Neutrophil (primary cell): ENCODE results near the gene SIT1.

Source experiments
- H3K27ac ChIP-seq: fragments of 200-600 bp; sonication (generic); 2 replicates; pipeline ENCODE4 v1.5.1; 2016; ENCODE audit warnings: mild to moderate bottlenecking, moderate library complexity
- H3K27me3 ChIP-seq: fragments of 200-600 bp; sonication (generic); 2 replicates; pipeline ENCODE4 v1.6.0; 2016; ENCODE audit warnings: mild to moderate bottlenecking
- H3K36me3 ChIP-seq: fragments of 200-600 bp; sonication (generic); 2 replicates; pipeline ENCODE4 v1.5.1; 2017
- H3K4me1 ChIP-seq, 2 experiments: fragments of 200-600 bp in 1 of 2; sonication (generic) in 1 of 2; 1 replicate in 1 of 2; 2 replicates in 1 of 2; pipeline versions ENCODE4 v1.5.1 to v1.6.1; 2013 to 2016; ENCODE audit warnings: low read depth in 1 of 2, low read length in 1 of 2, mild to moderate bottlenecking in 1 of 2, moderate library complexity in 1 of 2; ENCODE audit not compliant: control insufficient read depth in 1 of 2, insufficient read depth in 1 of 2
- H3K4me3 ChIP-seq, 2 experiments: fragments of 200-600 bp in 1 of 2; sonication (generic) in 1 of 2; 1 replicate in 1 of 2; 2 replicates in 1 of 2; pipeline ENCODE4 v1.5.1; 2013 to 2016; ENCODE audit warnings: low read depth in 1 of 2, low read length in 1 of 2, mild to moderate bottlenecking in 1 of 2, moderate library complexity in 1 of 2
- H3K9me3 ChIP-seq: fragments of 200-600 bp; sonication (generic); 2 replicates; pipeline ENCODE4 v1.5.1; 2016
- TF ChIP-seq, protein P1 (sequence below): fragments of 200-600 bp; sonication (generic); IDR thresholded peaks from 2 replicates; pipeline ENCODE4 v1.5.1; 2016; ENCODE audit warnings: antibody characterized with exemption

The SIT1 gene

DNA sequence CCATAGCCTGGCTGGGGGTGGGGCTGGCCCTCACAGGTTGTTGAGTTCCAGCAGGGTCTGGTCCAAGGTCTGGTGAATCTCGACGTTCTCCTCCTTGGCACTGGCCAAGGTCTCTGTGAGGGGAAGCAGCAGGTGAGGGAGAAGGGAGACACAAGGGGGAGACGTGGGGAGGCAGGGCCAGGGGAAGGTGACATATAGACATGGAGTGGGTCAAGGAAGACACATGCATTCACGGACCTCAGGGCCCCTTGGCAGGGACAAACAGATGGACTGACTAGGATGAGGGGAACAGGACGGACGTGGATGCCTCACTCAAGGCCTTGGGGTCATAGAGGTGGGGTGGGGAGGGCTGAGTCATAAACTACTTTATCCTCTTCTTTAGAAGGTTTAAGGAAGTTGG lies 31.3 kb upstream of the SIT1 start:
- no peaks in the 10 kb centered on the region for H3K36me3 ChIP-seq
- H3K4me1 ChIP-seq: no peaks in the 10 kb centered on the region
- peaks cover 3% of the 10 kb centered on the region for H3K27me3 ChIP-seq
- H3K4me3 ChIP-seq: no peak overlapping the region
- TF ChIP-seq, protein P1, sequence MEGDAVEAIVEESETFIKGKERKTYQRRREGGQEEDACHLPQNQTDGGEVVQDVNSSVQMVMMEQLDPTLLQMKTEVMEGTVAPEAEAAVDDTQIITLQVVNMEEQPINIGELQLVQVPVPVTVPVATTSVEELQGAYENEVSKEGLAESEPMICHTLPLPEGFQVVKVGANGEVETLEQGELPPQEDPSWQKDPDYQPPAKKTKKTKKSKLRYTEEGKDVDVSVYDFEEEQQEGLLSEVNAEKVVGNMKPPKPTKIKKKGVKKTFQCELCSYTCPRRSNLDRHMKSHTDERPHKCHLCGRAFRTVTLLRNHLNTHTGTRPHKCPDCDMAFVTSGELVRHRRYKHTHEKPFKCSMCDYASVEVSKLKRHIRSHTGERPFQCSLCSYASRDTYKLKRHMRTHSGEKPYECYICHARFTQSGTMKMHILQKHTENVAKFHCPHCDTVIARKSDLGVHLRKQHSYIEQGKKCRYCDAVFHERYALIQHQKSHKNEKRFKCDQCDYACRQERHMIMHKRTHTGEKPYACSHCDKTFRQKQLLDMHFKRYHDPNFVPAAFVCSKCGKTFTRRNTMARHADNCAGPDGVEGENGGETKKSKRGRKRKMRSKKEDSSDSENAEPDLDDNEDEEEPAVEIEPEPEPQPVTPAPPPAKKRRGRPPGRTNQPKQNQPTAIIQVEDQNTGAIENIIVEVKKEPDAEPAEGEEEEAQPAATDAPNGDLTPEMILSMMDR: no peak
- H3K9me3 ChIP-seq: no peaks in the 10 kb centered on the region
- H3K27ac ChIP-seq: no peak overlapping the region

DNA sequence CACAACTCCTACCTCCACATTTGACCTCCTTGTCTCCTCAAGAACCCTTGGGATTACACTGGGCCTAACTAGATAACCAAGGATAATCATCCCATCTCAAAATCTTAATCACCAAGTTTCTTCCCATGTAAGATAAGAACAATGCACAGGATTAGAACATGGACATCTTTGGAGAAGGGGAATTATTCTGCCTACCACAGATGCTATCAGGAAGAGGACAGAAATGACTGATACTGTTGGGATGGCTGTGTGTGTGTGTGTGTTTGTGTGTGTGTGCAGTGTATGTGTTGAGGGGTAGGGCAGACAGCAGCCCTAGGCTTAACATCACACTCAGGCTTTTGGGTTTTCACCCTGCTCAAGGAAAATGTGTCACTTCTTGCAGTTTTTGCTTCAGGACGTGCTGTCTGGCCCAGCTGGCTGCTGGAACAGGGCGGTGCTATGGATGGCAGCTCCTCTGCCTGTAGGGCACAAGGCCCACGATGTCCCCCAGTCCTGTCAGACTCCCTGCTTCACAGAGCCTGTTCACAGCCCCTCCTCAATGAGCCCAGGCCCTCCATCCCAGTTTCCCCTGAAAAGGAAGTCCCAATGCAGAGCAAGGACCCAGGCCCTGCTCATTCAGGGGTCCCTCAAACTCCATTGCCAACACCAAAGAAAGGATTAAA lies 30.7 kb upstream of the SIT1 start:
- Histone ChIP-seq H3K4me3 (no peak overlapping the region), H3K27ac (no peak overlapping the region), H3K9me3 (no peaks in the 10 kb centered on the region), H3K36me3 (no peaks in the 10 kb centered on the region), H3K27me3 (peaks cover 8% of the 10 kb centered on the region), H3K4me1 (no peaks in the 10 kb centered on the region)
- TF ChIP-seq, protein P1: no peak

DNA sequence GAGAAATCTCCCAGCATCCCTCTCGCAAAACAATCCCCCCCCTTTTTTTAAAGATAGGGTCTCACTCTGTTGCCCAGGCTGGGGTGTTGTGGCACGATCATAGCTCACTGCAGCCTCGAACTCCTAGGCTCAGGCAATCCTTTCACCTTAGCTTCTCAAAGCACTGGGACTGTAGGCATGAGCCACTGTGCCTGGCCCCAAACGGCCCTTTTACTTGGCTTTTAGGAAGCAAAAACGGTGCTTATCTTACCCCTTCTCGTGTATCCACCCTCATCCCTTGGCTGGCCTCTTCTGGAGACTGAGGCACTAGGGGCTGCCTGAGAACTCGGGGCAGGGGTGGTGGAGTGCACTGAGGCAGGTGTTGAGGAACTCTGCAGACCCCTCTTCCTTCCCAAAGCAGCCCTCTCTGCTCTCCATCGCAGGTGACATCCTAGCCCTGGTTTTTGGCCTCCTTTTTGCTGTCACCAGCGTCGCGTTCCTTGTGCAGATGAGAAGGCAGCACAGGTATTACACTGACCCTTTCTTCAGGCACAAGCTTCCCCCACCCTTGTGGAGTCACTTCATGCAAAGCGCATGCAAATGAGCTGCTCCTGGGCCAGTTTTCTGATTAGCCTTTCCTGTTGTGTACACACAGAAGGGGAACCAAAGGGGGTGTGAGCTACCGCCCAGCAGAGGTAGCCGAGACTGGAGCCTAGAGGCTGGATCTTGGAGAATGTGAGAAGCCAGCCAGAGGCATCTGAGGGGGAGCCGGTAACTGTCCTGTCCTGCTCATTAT lies 29.8 kb upstream of the SIT1 start:
- no peaks in the 10 kb centered on the region for H3K36me3 ChIP-seq
- no peak overlapping the region for H3K4me3 ChIP-seq
- H3K4me1 ChIP-seq: peaks cover 4 to 9% of the 10 kb centered on the region in 2 experiments
- no peak overlapping the region for H3K27ac ChIP-seq
- TF ChIP-seq, protein P1: no peak
- H3K27me3 ChIP-seq: peaks cover 18% of the 10 kb centered on the region
- no peaks in the 10 kb centered on the region for H3K9me3 ChIP-seq

DNA sequence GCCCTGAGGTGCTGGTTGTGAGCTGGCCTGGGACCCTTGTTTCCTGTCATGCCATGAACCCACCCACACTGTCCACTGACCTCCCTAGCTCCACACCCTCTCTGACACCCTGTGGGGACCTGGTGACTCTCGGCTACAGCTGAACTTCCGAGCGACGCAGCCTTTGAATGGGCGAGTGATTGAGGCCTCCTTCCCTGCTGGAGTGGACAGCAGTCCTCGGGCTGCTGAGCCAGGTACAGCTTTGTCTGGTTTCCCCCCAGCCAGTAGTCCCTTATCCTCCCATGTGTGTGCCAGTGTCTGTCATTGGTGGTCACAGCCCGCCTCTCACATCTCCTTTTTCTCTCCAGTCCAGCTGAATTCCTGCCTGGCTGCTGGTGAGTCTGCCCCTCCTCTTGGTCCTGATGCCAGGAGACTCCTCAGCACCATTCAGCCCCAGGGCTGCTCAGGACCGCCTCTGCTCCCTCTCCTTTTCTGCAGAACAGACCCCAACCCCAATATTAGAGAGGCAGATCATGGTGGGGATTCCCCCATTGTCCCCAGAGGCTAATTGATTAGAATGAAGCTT lies 29.1 kb upstream of the SIT1 start:
- H3K27me3 ChIP-seq: peaks cover 25% of the 10 kb centered on the region
- H3K9me3 ChIP-seq: no peaks in the 10 kb centered on the region
- peaks cover 4 to 13% of the 10 kb centered on the region in 2 experiments for H3K4me1 ChIP-seq
- H3K4me3 ChIP-seq: no peak overlapping the region
- no peak overlapping the region for H3K27ac ChIP-seq
- TF ChIP-seq, protein P1: no peak
- H3K36me3 ChIP-seq: no peaks in the 10 kb centered on the region

DNA sequence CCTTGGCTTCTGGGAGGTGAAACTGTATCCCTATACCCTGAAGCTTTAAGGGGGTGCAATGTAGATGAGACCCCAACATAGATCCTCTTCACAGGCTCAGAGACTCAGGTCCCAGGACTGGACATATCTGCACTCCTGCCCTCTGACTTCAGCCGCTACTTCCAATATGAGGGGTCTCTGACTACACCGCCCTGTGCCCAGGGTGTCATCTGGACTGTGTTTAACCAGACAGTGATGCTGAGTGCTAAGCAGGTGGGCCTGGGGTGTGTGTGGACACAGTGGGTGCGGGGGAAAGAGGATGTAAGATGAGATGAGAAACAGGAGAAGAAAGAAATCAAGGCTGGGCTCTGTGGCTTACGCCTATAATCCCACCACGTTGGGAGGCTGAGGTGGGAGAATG lies 28.4 kb upstream of the SIT1 start:
- H3K9me3 ChIP-seq: no peaks in the 10 kb centered on the region
- TF ChIP-seq, protein P1: no peak
- H3K4me3 ChIP-seq: no peak overlapping the region
- H3K36me3 ChIP-seq: no peaks in the 10 kb centered on the region
- peaks cover 32% of the 10 kb centered on the region for H3K27me3 ChIP-seq
- H3K27ac ChIP-seq: no peak overlapping the region
- peaks cover 4 to 13% of the 10 kb centered on the region in 2 experiments for H3K4me1 ChIP-seq
